B cell (primary cell): ENCODE data around the gene SLC7A11. TPM values are rescaled to one million over a fixed set of nuclear protein-coding genes. Genes with fewer than 3 reads are reported as not detected.

Experiments used
- ATAC-seq: fragments of 200-7000 bp; cut with Tn5 transposase; one replicate; pipeline ENCODE4 v1.10.0; 2021; ENCODE audit warnings: low read depth, mild to moderate bottlenecking, moderate number of reproducible peaks, moderate library complexity
- CTCF ChIA-PET: fragments of 350-600 bp; sonication (Branson Sonifier 250); formaldehyde crosslinking; loops from one replicate; lab custom pipeline; 2021; ENCODE audit warnings: antibody characterized with exemption, inconsistent platforms; lab: Charles Lee
- POLR2A ChIA-PET: fragments of 350-600 bp; sonication (Branson Sonifier 250); formaldehyde crosslinking; loops from one replicate; lab custom pipeline; 2021; ENCODE audit warnings: antibody characterized with exemption; lab: Charles Lee
- DNase-seq: peaks from one replicate; pipeline ENCODE4 v3.0.0; 2013
- H2AFZ ChIP-seq: 2 replicates; pipeline ENCODE4 v1.6.1; 2012; ENCODE audit warnings: mild to moderate bottlenecking, low read depth, low read length; ENCODE audit not compliant: insufficient read depth, poor library complexity, severe bottlenecking
- H3K27ac ChIP-seq, 2 donors: 1 replicate in 1 of 2; 2 replicates in 1 of 2; pipeline ENCODE4 v1.5.1; 2012 to 2013; ENCODE audit warnings: low read length in 2 of 2, mild to moderate bottlenecking in 2 of 2, moderate library complexity in 1 of 2
- H3K27me3 ChIP-seq, 4 experiments: fragments of 200-600 bp in 1 of 4; sonication (generic) in 1 of 4; replicated peaks in 1 of 4; 1 replicate in 2 of 4; 2 replicates in 2 of 4; pipeline versions ENCODE4 v1.6.1 to v1.7.0; 2013 to 2016; ENCODE audit warnings: low read length in 3 of 4, mild to moderate bottlenecking in 2 of 4, mixed read lengths in 1 of 4, moderate library complexity in 1 of 4; ENCODE audit not compliant: insufficient read depth in 4 of 4, control insufficient read depth in 3 of 4; ENCODE audit errors: control extremely low read depth in 1 of 4
- H3K36me3 ChIP-seq, 2 experiments: replicated peaks in 1 of 2; 1 replicate in 1 of 2; 2 replicates in 1 of 2; pipeline versions ENCODE4 v1.6.1 to v1.7.1; 2013; ENCODE audit warnings: low read length in 1 of 2; ENCODE audit not compliant: insufficient read depth in 2 of 2, control insufficient read depth in 1 of 2; ENCODE audit errors: control extremely low read depth in 1 of 2, extremely low read depth in 1 of 2
- H3K4me1 ChIP-seq, 2 donors: fragments of 200-600 bp in 1 of 2; sonication (generic) in 1 of 2; 1 replicate in 1 of 2; 2 replicates in 1 of 2; pipeline versions ENCODE4 v1.5.1 to v1.6.1; 2013 to 2017; ENCODE audit warnings: low read length in 2 of 2; ENCODE audit not compliant: control insufficient read depth in 2 of 2, insufficient read depth in 2 of 2
- H3K4me2 ChIP-seq: replicated peaks from 2 replicates; pipeline ENCODE3; 2012; ENCODE audit warnings: mild to moderate bottlenecking, low read depth, low read length; ENCODE audit not compliant: poor library complexity, severe bottlenecking
- H3K4me3 ChIP-seq, 5 experiments: fragments of 200-600 bp in 1 of 5; sonication (generic) in 1 of 5; 1 replicate in 3 of 5; 2 replicates in 2 of 5; pipeline versions ENCODE4 v1.5.1 to v1.7.0; 2011 to 2016; ENCODE audit warnings: low read length in 4 of 5, mild to moderate bottlenecking in 4 of 5, low read depth in 2 of 5, control low read depth in 1 of 5, moderate library complexity in 1 of 5; ENCODE audit not compliant: insufficient read depth in 1 of 5; ENCODE audit errors: control extremely low read depth in 1 of 5, extremely low read depth in 1 of 5
- H3K79me2 ChIP-seq: fragments of 200-600 bp; sonication (generic); one replicate; pipeline ENCODE4 v1.6.0; 2016; ENCODE audit warnings: low read length; ENCODE audit not compliant: control insufficient read depth, insufficient read depth
- H3K9ac ChIP-seq: fragments of 200-600 bp; sonication (generic); 2 replicates; pipeline ENCODE4 v1.6.1; 2017; ENCODE audit warnings: mild to moderate bottlenecking, low read length, moderate library complexity
- H3K9me3 ChIP-seq, 3 donors: one replicate each; pipeline versions ENCODE4 v1.6.1 to v1.7.1; 2013; ENCODE audit warnings: low read length in 2 of 3; ENCODE audit not compliant: control insufficient read depth in 2 of 3, insufficient read depth in 1 of 3; ENCODE audit errors: control extremely low read depth in 1 of 3
- H4K20me1 ChIP-seq: 2 replicates; pipeline ENCODE4 v1.6.0; 2012; ENCODE audit warnings: mild to moderate bottlenecking, low read length; ENCODE audit not compliant: insufficient read depth, control insufficient read depth, poor library complexity, severe bottlenecking
- H3K27ac Mint-ChIP-seq: one replicate; pipeline ENCODE4 v1.8.0; 2021; ENCODE audit warnings: mixed read lengths
- H3K27me3 Mint-ChIP-seq: one replicate; pipeline ENCODE4 v1.8.0; 2021; ENCODE audit warnings: mixed read lengths
- H3K4me1 Mint-ChIP-seq: one replicate; pipeline ENCODE4 v1.8.0; 2021; ENCODE audit warnings: mixed read lengths
- H3K4me3 Mint-ChIP-seq: one replicate; pipeline ENCODE4 v1.8.0; 2021; ENCODE audit warnings: mixed read lengths
- H3K9me3 Mint-ChIP-seq: one replicate; pipeline ENCODE4 v1.8.0; 2022; ENCODE audit warnings: mixed read lengths; ENCODE audit not compliant: insufficient read depth
- CTCF ChIP-seq: fragments of 200-600 bp; IDR thresholded peaks from one replicate; pipeline ENCODE4 v1.8.0; 2022; ENCODE audit warnings: antibody characterized with exemption, mild to moderate bottlenecking
- EZH2 ChIP-seq: IDR thresholded peaks from 2 replicates; pipeline ENCODE4 v1.6.1; 2012; ENCODE audit warnings: borderline replicate concordance, low read depth, mild to moderate bottlenecking, moderate library complexity, low read length; ENCODE audit not compliant: insufficient read depth, poor library complexity, severe bottlenecking
- WGBS: methylation state at CpG from one replicate; pipeline ENCODE4 v1.1.5; 2013; ENCODE audit warnings: missing lambda C conversion rate; ENCODE audit not compliant: insufficient coverage; 5-methylcytosine and 5-hydroxymethylcytosine counted together
- intact Hi-C: fragments of 100-400 bp; cut with micrococcal nuclease; formaldehyde crosslinking; loops from one replicate; pipeline ENCODE4 v1.10.0; 2022
- polyA plus RNA-seq: library from polyadenylated mRNA; depleted of rRNA; stranded (reverse); fragments of >200 nt; gene quantifications from 2 replicates; pipeline ENCODE4 v1.2.3, GENCODE V29; 2012
- total RNA-seq, 2 donors: library from RNA; stranded (reverse); fragments of 120-200 nt in 1 of 2; gene quantifications; 1 replicate in 1 of 2; 2 replicates in 1 of 2; pipeline versions ENCODE4 v1.2.3 to v1.2.4, GENCODE V29; 2013 to 2022

The SLC7A11 gene
- total and polyA plus RNA-seq, 2 donors (not counting 1 experiment from before 2014, with no cell fraction given) = 0.01 to 0.22 TPM

DNA sequence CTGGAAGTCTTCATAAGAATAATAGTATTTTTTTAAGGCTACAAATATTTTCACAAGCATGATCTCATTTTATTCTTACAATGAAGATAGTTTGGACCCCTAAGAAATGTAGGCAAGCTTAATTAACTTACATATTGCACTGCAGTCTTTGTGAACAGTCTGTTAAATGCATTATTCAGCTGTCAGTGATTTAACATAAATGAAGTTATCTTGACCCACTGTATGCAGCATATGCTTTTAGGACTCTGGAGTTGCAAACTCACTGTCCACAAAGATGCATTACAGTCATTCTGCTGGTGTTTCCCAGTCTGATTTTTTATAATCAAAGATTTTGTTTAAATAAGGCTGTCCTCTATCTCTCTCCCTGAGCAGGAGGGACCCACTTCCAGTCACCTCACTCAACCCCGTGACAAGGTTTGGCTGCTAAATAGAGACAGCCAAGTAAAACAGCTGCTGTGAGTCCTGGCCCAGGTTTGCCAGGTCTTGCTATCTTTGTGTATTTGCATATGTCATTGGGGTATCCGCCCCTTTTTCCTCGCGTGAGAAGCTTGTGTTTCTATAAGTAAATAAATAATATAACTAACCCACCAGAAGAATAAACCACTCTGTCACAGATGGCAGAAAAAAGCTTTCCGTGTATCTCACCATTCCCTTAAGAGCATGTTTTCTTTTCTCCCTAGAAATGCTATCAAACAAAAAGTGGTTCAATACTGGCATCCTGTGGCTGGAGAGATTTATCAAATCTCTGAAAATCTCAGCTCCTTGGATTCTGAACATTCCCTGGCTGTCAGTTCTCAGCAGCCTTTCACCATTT, 67.0 kb downstream of the SLC7A11 start:
- ATAC-seq = no peak
- Mint-ChIP-seq H3K27me3 (peaks cover 4% of the 10 kb centered on the region), H3K9me3 (no peaks in the 10 kb centered on the region), H3K4me1 (no peaks in the 10 kb centered on the region), H3K4me3 (no peak overlapping the region), H3K27ac (no peak overlapping the region)
- H3K27ac ChIP-seq = no peak overlapping the region
- CTCF ChIA-PET = interaction anchor here (2.9 kb wide), 1 partner anchor 8 kb away, joined by 9 read pairs; no protein-coding TSS in a partner anchor
- H2AFZ ChIP-seq = no peak overlapping the region
- DNase-seq = no peak
- H3K36me3 ChIP-seq = no peaks in the 10 kb centered on the region
- no peaks in the 10 kb centered on the region for H3K4me1 ChIP-seq
- POLR2A ChIA-PET = no interaction called here
- no peaks in the 10 kb centered on the region for H3K27me3 ChIP-seq
- WGBS = no CpG with 5 or more reads among the region's 5 CpGs
- intact Hi-C loops = no loop called here
- no peaks in the 10 kb centered on the region for H3K79me2 ChIP-seq
- H3K4me3 ChIP-seq = no peak overlapping the region
- H3K9ac ChIP-seq = no peak overlapping the region
- no peak overlapping the region for H3K4me2 ChIP-seq
- no peaks in the 10 kb centered on the region for H4K20me1 ChIP-seq
- H3K9me3 ChIP-seq = no peaks in the 10 kb centered on the region
- TF ChIP-seq CTCF = no peak
- TF ChIP-seq EZH2 = no peak

GRCh38 chr4:138164208-138164607, 77.9 kb downstream of the SLC7A11 start:
- TF ChIP-seq CTCF (no peak), EZH2 (no peak)
- H3K4me1 ChIP-seq = no peaks in the 10 kb centered on the region
- ChIA-PET CTCF (no interaction called here), POLR2A (no interaction called here)
- no CpG with 5 or more reads among the region's 1 CpG for WGBS
- no peak overlapping the region for H2AFZ ChIP-seq
- H3K79me2 ChIP-seq = no peaks in the 10 kb centered on the region
- intact Hi-C loops = no loop called here
- no peak overlapping the region for H3K4me3 Mint-ChIP-seq
- no peak overlapping the region for H3K4me2 ChIP-seq
- no peak overlapping the region for H3K9ac ChIP-seq
- no peak for DNase-seq
- no peaks in the 10 kb centered on the region for H3K4me1 Mint-ChIP-seq
- no peaks in the 10 kb centered on the region for H3K27me3 ChIP-seq
- no peak overlapping the region for H3K27ac Mint-ChIP-seq
- H3K9me3 ChIP-seq = no peaks in the 10 kb centered on the region
- H3K4me3 ChIP-seq = no peak overlapping the region
- ATAC-seq = no peak
- no peaks in the 10 kb centered on the region for H4K20me1 ChIP-seq
- no peak overlapping the region for H3K27ac ChIP-seq
- H3K36me3 ChIP-seq = no peaks in the 10 kb centered on the region
- no peaks in the 10 kb centered on the region for H3K9me3 Mint-ChIP-seq
- H3K27me3 Mint-ChIP-seq = peaks cover 4% of the 10 kb centered on the region
